ENCODE results near the gene ZFTA.

GRCh38 chr11:63737718-63738117, 30.9 kb downstream of the ZFTA start:
- TF ChIP-seq CTCF (IDR thresholded peaks at IDR 0.05) (no peak), POLR2A (IDR thresholded peaks at IDR 0.05) (no peak)

Measured in Peyer's patch (tissue), 4 donors.